NB4 (cell line): Measurements from ENCODE around the gene ULK1.

Experiments used
- DNase-seq: peaks from one replicate; pipeline ENCODE4 v3.0.0; 2010; ENCODE audit warnings: low read depth
- H3K4me3 ChIP-seq: one replicate; pipeline ENCODE4 v1.5.1; 2011; ENCODE audit warnings: mild to moderate bottlenecking, low read depth, low read length, moderate library complexity
- CTCF ChIP-seq: IDR thresholded peaks from one replicate; pipeline ENCODE4 v1.5.1; 2012; ENCODE audit warnings: low read depth, low read length
- MAX ChIP-seq: IDR thresholded peaks from 2 replicates; pipeline ENCODE4 v1.6.1; 2011; ENCODE audit warnings: low read depth, low read length
- MYC ChIP-seq: IDR thresholded peaks from 2 replicates; pipeline ENCODE4 v1.6.1; 2011; ENCODE audit warnings: low read depth, low read length
- POLR2A ChIP-seq: IDR thresholded peaks from 2 replicates; pipeline ENCODE4 v1.6.1; 2011; ENCODE audit warnings: mild to moderate bottlenecking; ENCODE audit not compliant: insufficient read length; ENCODE audit errors: extremely low read depth

ULK1 gene

GRCh38 chr12:131920157-131920508 lies 25.7 kb downstream of the ULK1 start:
- TF ChIP-seq MAX (no peak), MYC (no peak)
- DNase-seq: no peak
- H3K4me3 ChIP-seq: no peak overlapping the region

GRCh38 chr12:131920902-131921840 lies 26.7 kb downstream of the ULK1 start:
- TF ChIP-seq MAX (no peak), CTCF (no peak), MYC (no peak), POLR2A (no peak)
- DNase-seq: no peak
- H3K4me3 ChIP-seq: no peak overlapping the region

DNA sequence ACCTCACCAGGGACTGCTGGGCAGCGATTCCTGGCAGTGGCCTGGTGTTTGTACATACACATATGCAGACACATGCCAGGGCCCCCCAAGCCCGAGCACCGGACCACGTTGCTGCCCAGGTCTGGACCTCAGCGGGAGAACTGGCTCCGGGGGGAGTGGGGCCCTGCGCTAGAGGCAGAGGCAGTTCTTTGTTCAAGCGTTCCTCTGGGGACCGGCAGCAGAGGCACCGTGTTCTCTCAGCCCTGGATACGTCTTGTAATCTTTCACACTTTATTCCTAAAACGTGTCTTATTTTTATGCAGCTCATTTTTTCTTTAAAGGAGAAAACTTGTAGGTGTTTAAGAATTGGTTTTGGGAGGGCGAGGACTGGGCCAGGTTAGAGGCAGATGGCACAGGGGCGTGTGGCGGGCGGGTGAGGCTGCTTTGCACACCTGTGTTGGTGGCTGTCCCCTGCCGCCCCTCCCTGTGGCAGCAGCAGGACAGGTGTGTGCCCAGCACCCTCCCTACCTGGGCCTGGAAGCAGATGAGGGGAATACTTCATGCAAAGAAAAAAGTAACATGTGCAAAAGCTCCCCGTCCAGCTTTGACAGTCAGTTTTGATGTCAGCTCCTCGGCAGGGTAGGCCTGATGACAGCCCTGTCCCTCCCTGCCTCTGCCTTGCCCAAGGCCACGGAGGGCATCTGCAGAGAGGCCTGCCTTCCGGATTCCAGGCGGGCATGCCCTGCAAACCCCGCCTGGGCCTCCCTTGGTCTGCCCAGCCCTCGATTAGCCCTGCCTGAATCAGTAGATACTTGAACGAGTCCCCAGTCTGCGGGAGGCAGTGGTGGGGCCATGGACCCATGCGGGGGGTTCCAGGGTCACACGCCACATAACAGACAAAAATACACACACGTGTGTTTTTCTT lies 27.7 kb downstream of the ULK1 start:
- H3K4me3 ChIP-seq: no peak overlapping the region
- no peak for DNase-seq
- TF ChIP-seq POLR2A (no peak), CTCF (no peak), MAX (no peak), MYC (no peak)

- DNase-seq: no peak
- TF ChIP-seq MAX (no peak), CTCF (no peak), POLR2A (no peak), MYC (no peak)
- H3K4me3 ChIP-seq: no peak overlapping the region
Observed at GRCh38 chr12:131922772-131923171, 28.4 kb downstream of the ULK1 start.

GRCh38 chr12:131923260-131923659 lies 28.8 kb downstream of the ULK1 start:
- no peak for DNase-seq

More at GRCh38 chr12:131923260-131923659, 28.8 kb downstream of the ULK1 start:
- TF ChIP-seq CTCF (no peak), POLR2A (no peak), MAX (no peak), MYC (no peak)
- no peak overlapping the region for H3K4me3 ChIP-seq
